Activated CD4-positive, CD25-positive, alpha-beta regulatory T cell treated with anti-CD3 and anti-CD28 coated beads, Interleukin-2, amount 50 U/mL, for 72 hours (primary cell): Measurements from ENCODE around the gene RAD51D.
A peak's percentile ranks its signal among the peaks of the same experiment; 100 is the strongest.
"Not testable (repeated sequence)": the region's sequence is repeated elsewhere in the genome, so short reads cannot be mapped to it uniquely, and the experiment has no call there.

Experiments
- DNase-seq: peaks from one replicate; pipeline ENCODE4 v3.0.0; 2021

RAD51D gene

DNA sequence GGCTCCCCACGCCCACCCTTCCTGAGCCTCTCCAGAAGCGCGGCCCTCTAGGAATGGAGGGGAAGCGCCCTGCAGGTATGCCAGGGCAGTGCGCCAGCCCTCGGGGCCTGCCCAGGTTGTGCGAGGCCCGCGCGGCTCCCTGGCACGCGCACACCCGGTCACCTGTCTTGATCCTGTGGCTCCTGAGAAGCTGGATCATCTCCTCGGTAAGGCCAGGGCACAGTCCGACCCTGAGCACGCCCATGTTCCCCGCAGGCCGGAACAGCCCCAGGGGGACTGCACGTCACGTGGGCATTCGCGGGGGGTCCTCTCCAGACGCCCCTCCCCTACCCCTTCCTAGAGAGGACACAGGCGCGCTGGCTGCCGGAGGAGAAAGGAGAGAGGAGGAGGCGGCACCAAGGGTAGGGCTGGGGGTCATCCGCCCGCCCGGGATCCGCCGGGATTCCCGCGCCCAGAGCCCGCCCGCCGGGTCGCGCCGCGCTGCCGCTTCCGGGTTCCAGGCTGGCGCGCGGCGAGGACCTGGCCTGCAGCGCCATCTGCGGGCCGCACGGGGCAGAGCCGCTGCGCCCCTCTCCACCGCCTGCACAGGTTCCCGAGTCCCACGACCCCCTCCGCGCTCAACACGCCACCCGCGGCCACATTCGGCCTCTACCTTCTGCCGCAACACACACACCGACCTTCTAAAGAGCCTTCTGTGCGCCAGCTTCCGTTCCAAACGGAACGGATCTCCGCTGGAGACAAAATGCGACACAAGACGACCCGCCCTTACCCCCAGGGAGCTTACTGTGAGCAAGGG, at the start of gene RAD51D:
TSS of gene RAD51D (minus strand) at position 491 of the 796 bp plus-strand sequence. CDS start at position 244, 247 bp downstream.
- peak; percentile 85 for DNase-seq

DNA sequence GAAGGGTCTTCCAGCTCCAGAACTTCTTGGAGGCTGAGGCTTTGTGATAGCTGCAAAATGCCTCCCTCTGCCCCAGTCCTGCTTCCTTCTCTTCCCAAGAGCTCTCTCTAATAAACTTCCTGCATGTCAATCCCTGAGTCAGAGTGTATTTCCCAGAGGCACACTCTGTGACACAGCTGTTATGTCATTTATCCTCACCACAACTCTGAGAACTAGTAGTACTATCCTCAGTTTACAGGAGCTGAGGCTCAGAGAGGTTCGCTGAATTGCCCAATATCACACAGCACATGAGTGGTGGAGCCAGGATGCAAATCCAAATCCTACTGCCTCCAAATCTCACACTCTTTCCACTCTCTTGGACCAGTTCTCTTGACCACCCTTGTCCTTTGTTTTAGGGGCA, 48.0 kb upstream of the RAD51D start:
- no peak for DNase-seq

DNA sequence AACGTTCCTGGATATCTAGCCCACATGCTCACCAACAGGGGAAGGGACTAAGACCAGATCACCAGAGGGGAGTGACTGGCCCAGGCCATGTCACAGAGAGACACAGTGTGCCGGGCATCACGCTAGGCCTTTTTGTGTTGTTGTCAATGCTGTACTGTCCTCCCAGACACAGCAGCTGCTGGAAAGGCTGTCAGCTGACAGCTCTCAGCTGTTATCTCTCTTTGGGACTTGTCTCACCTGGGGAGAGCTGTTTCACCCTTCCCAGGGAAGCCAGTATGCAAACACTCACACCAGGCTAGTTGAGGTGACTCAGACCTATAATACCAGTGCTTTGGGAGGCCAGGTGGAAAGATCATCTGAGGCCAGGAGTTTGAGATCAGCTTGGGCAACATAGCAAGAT, 47.4 kb upstream of the RAD51D start:
- no peak for DNase-seq

GRCh38 chr17:35166526-35166925, 46.9 kb upstream of the RAD51D start:
- no peak for DNase-seq

GRCh38 chr17:35164716-35165115, 45.1 kb upstream of the RAD51D start:
- DNase-seq: no peak

DNA sequence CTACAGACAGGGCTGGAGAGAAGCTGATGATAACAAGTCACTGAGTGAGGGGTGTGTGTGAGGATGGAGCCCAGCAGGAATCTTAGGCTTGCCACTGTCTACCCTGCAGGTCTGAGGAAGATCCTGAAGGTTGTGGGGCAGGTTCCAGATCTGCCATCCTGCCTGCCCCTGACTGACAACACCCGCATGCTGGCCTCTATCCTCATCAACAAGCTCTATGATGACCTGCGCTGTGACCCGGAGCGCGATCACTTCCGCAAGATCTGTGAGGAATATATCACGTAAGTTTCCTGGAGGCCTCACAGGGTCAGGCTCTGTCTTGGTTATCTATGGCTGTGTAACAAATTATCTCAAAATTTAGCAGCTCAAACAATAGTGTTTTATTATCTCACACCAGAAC, 44.2 kb upstream of the RAD51D start:
- DNase-seq: no peak

- DNase-seq: no peak
Observed at GRCh38 chr17:35162755-35163154, 43.1 kb upstream of the RAD51D start.

DNA sequence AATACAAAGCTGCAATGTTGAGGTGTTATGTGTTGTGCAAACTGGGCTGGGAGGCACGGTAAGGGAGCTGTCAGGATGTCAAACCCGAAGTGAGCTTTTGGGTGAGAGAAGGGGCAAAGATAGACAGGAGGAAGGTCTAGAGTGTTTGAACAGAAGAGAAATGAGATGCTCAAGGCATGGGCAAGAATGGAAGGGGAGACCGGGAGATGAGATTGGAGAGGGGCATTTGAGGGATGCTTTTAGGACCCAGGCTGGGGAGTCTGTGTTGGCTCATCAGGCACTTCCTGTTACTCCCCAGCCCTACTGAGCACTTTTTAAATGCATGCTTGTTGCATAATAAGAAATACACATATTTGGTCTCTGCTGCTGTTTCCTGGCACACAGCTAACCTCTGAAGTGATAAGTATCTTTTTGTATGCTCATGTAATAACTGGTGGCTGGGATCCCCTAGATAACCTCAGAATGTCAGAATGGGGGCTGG, 41.7 kb upstream of the RAD51D start:
- DNase-seq: no peak

- DNase-seq: no peak
Observed at GRCh38 chr17:35160354-35161201, 40.9 kb upstream of the RAD51D start.

GRCh38 chr17:35159940-35160339, 40.3 kb upstream of the RAD51D start:
- DNase-seq: no peak

DNA sequence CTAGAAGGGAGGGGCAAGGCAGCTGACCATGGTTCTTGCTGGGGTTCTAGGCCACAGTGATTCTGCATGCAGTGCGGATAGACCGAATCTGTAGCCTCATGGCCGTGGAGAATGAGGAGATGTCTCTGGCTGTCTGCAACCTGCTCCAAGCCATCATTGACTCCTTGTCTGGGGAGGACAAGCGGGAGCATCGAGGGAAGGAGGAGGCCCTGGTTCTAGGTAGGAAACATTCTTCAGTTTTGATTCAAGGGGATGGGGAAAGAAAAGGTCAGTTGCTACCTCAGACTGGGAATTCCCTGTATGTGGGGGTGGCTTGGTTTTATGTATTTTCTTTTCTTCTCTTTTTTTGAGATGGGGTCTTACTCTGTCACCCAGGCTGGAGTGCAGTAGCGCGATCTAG, 35.6 kb upstream of the RAD51D start:
- no peak for DNase-seq

DNA sequence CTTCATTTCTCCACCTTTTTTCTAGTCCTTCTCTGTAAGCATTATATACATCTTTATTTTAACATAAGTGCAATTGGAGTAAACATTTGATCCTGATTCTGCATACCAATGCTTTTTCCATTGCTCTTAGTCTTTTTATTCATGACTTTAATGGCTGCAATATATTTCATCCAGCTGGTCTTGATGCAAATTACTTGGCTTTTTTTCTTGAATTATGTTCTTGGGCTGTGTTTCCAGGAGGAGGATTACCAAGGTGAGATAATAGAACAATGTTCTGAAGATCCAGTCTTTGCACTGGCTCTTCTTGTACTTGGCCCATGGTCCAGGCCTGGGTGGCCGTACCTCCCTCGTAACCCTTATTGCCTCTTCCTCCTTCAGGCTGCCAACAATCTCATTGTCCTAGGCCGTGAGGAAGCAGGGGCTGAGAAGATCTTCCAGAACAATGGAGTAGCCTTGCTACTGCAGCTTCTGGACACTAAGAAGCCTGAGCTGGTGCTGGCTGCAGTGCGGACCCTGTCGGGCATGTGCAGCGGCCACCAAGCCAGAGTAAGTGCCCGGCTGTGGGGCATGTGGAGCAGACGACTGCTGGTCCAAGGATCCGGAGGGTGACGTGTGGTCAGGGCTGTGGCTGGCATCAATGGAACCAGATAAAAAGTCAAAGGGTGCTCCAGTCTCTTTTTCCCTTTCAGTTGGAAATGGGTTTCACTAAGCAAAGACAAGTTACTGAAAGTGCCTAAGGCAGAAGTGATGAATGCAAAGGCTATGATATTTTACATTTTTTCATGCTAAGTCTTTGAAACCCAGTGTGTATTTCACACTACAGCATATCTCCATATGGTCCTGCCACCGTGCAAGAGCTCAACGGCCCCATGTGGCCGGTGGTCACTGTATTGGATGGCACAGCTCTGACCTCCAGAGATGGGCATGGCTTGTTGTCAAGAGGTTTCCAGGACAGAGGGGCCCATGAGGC, 34.8 kb upstream of the RAD51D start:
- DNase-seq: no peak

DNA sequence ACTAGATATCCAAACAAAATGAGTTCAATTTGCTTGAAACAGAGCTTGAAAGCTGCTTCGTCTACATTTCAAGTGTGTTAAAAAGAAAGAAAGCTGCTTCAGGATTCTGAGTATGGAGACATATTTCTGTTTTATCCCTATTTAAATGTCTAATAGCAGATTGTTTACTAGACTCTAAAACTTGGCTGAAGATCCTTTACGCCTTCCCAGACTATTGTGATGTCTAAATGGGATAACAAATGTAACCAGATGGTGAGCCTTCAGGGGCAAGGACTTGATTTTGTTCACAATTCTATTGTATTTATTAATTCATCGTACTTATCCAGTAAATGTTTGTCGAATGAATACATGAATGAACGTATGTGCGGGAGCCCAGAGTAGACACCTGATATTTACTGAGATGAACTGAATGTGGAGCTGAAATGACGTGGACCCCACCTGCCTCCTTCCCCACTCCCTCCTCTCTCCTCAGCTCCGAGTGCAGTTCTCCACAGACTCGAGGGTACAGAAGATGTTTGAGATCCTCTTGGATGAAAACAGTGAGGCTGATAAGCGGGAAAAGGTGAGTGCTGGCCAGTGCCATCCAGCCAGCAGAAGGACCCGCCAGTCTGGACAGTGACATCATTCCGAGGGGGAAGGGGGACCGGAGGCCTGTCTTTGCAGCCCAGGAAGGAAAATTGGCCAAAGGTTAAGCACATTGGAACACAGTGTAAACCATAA, 32.9 kb upstream of the RAD51D start:
- no peak for DNase-seq

DNA sequence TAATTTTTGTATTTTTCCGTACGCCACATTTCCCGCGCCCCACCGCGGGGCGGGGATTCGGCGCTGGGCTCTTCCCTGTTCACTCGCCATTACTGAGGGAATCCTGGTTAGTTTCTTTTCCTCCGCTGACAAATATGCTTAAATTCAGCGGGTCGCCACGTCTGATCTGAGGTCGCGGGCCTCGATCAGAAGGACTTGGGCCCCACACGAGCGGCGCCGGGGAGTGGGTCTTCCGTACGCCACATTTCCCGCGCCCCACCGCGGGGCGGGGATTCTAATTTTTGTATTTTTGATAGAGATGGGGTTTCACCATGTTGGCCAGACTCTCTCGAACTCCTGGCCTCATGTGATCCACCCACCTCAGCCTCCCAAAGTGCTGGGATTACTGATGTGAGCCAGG, 31.4 kb upstream of the RAD51D start:
- not testable (repeated sequence) for DNase-seq

- no peak for DNase-seq
Observed at GRCh38 chr17:35149941-35150340, 30.3 kb upstream of the RAD51D start.

GRCh38 chr17:35148144-35148543, 28.5 kb upstream of the RAD51D start:
- no peak for DNase-seq

- DNase-seq: no peak
Observed at GRCh38 chr17:35147375-35147905, 27.8 kb upstream of the RAD51D start, which contains the start of gene UNC45B. Gene UNC45B, plus strand, starts transcription at chr17:35147817. Its CDS starts 447 bp downstream, at chr17:35148264.

DNA sequence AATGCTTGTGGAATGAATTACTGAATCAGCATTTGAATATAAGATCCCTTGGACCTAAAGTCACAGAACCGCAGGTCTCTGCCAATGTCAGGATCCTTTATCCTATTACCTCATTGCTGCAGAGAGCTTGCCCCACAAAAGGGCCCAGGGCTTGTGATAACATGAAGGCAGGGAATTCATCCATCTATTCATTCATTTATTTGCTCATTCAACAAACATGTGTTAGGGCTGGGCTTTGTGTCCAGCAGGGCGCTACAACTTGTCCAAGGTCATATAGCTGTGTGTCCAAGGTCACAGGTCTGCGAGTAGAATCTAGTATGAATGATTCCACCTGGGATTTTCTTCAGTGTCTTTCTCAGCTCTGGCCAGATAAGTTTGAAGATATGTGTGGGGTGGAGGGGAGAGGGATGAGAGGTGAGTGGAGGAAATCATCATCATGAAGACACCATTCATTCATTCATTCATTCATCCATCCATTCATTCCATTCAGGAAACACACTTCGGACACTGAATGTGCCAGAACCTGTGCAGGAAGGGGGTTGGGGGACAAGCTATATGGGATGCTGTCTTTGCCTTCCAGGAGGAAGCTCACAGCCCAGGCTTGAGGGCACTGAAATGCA, 26.7 kb upstream of the RAD51D start:
- no peak for DNase-seq

DNA sequence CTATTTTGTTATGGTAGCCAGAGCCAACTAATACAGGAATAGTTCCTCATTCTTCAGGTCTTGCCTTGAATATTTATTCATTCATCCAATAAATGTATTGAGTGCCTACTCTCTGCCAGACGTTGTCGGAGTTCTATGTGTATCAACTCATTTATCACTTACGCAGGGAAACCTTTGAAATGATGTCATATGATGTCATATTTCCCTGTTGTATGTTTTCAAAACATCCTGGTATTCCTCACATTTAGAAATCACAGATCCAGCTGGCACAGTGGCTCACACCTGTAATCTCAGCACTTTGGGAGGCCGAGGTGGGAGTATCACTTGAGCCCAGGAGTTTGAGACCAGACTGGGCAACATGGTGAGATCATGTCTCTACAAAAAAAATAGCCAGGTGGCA, 25.2 kb upstream of the RAD51D start:
- no peak for DNase-seq

GRCh38 chr17:35142467-35142796, 22.8 kb upstream of the RAD51D start:
- DNase-seq: no peak
